Gastrocnemius medialis (tissue), 4 donors: ENCODE data around the gene UNG. TPM values are rescaled to one million over a fixed set of nuclear protein-coding genes. Genes with fewer than 3 reads are reported as not detected.

ENCODE experiments used
- ATAC-seq, 2 donors: fragments of 150-250 bp; one replicate each; pipeline ENCODE4 v1.9.1; 2016
- DNase-seq, 2 donors: peaks; one replicate each; pipeline ENCODE4 v3.0.0-alpha.2; 2019
- H3K27ac ChIP-seq, 4 donors: fragments of 200-600 bp; sonication (generic); 1 replicate in 1 of 4; 2 replicates in 3 of 4; pipeline ENCODE4 v1.5.1; 2016 to 2018; ENCODE audit warnings: mild to moderate bottlenecking in 2 of 4, moderate library complexity in 1 of 4
- H3K27me3 ChIP-seq, 3 donors: fragments of 200-600 bp; sonication (generic) in 2 of 3; 1 replicate in 1 of 3; 2 replicates in 2 of 3; pipeline versions ENCODE4 v1.5.1 to v1.6.0; 2016 to 2019; ENCODE audit warnings: mild to moderate bottlenecking in 1 of 3, moderate library complexity in 1 of 3
- H3K36me3 ChIP-seq, 2 donors: fragments of 200-600 bp; sonication (generic) in 1 of 2; one replicate each; pipeline ENCODE4 v1.5.1; 2017 to 2018
- H3K4me1 ChIP-seq, 2 donors: fragments of 200-600 bp; sonication (generic) in 1 of 2; one replicate each; pipeline ENCODE4 v1.5.1; 2016 to 2017; ENCODE audit warnings: mild to moderate bottlenecking in 2 of 2
- H3K4me3 ChIP-seq, 4 donors: fragments of 200-600 bp; sonication (generic) in 3 of 4; 1 replicate in 1 of 4; 2 replicates in 3 of 4; pipeline ENCODE4 v1.5.1; 2016 to 2019; ENCODE audit warnings: mild to moderate bottlenecking in 2 of 4
- H3K9me3 ChIP-seq, 3 donors: fragments of 200-600 bp; sonication (generic) in 2 of 3; 1 replicate in 1 of 3; 2 replicates in 2 of 3; pipeline ENCODE4 v1.5.1; 2016 to 2019
- POLR2A ChIP-seq, 2 donors: fragments of 450-650 bp; IDR thresholded peaks; one replicate each; pipeline ENCODE4 v1.6.1; 2017; ENCODE audit warnings: antibody characterized with exemption in 2 of 2, mild to moderate bottlenecking in 2 of 2, moderate library complexity in 2 of 2
- in situ Hi-C, 4 donors: fragments of 200-750 bp; cut with MboI; loops; one replicate each; pipeline versions ENCODE4 v1.15.0 to v1.8.0; 2017; ENCODE audit warnings: low sequenced_read_pairs in 4 of 4
- intact Hi-C: fragments of 100-400 bp; cut with DNase I; formaldehyde crosslinking; loops from one replicate; pipeline ENCODE4 v1.15.1; 2023; ENCODE audit warnings: low total_unique reads
- total RNA-seq, 4 donors: library from RNA; depleted of rRNA; stranded (reverse); fragments of >200 nt; gene quantifications; one replicate each; pipeline versions ENCODE4 v1.1.0 to v1.2.3, GENCODE V29; 2016
- TF ChIP-seq, protein P1 (sequence below), 5 experiments: fragments of 450-650 bp in 3 of 5; fragments of 200-600 bp in 2 of 5; sonication (generic) in 2 of 5; IDR thresholded peaks in 4 of 5; conservative IDR thresholded peaks in 1 of 5; 1 replicate in 4 of 5; 2 replicates in 1 of 5; pipeline ENCODE4 v1.5.1; 2016 to 2019; ENCODE audit warnings: antibody characterized with exemption in 5 of 5, mild to moderate bottlenecking in 3 of 5, moderate library complexity in 3 of 5

UNG gene
- total RNA-seq, 4 donors from 2014 or later: 38.7 to 45.3 (median 42.3) TPM

- H3K9me3 ChIP-seq: no peaks in the 10 kb centered on the region
- peak overlapping the region; percentile 78 to 97 (median 90) for H3K27ac ChIP-seq
- in situ Hi-C loops (no loop called here), intact Hi-C loops (loop anchor here (5.0 kb wide), 1 partner anchor 48 kb away; no protein-coding TSS in a partner anchor)
- TF ChIP-seq, protein P1, sequence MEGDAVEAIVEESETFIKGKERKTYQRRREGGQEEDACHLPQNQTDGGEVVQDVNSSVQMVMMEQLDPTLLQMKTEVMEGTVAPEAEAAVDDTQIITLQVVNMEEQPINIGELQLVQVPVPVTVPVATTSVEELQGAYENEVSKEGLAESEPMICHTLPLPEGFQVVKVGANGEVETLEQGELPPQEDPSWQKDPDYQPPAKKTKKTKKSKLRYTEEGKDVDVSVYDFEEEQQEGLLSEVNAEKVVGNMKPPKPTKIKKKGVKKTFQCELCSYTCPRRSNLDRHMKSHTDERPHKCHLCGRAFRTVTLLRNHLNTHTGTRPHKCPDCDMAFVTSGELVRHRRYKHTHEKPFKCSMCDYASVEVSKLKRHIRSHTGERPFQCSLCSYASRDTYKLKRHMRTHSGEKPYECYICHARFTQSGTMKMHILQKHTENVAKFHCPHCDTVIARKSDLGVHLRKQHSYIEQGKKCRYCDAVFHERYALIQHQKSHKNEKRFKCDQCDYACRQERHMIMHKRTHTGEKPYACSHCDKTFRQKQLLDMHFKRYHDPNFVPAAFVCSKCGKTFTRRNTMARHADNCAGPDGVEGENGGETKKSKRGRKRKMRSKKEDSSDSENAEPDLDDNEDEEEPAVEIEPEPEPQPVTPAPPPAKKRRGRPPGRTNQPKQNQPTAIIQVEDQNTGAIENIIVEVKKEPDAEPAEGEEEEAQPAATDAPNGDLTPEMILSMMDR (IDR thresholded peaks at IDR 0.05 in 4 of 5, conservative IDR thresholded peaks at IDR 0.05 in 1 of 5): no peak
- no peak for TF ChIP-seq POLR2A (IDR thresholded peaks at IDR 0.05)
- no peaks in the 10 kb centered on the region for H3K27me3 ChIP-seq
- peak in 1 of 2 donors; percentile 37 for DNase-seq
- H3K4me3 ChIP-seq: peak overlapping the region in 2 of 4 donors; percentile 14 to 19
- peaks cover 63 to 66% of the 10 kb centered on the region in 2 donors for H3K4me1 ChIP-seq
- peak; percentile 39 to 45 for ATAC-seq
- H3K36me3 ChIP-seq: peaks cover 0 to 8% of the 10 kb centered on the region in 2 donors
Measured at GRCh38 chr12:109160433-109160832, 63.0 kb downstream of the UNG start.

Other genes starting within 250 kb of the UNG start
- 10 to 100 TPM; 19.6 to 33.6 (median 22.8) TPM for gene SSH1, start 240.0 kb upstream of the UNG start, total RNA-seq
- gene DAO, start 217.5 kb upstream of the UNG start, total RNA-seq: not detected
- under 1 TPM in 1 of 4 donors, not detected in 3; 0.03 TPM for gene SVOP, start 76.5 kb upstream of the UNG start, total RNA-seq
- gene USP30, start 45.0 kb upstream of the UNG start, total RNA-seq: 10 to 100 TPM in 3 of 4 donors, 1 to 10 TPM in 1; 6.4 to 21.2 (median 13.3) TPM
- 10 to 100 TPM in 3 of 4 donors, 1 to 10 TPM in 1; 8.7 to 22.5 (median 18.2) TPM for gene ALKBH2, start 4.1 kb upstream of the UNG start, total RNA-seq
- 1,000 to 10,000 TPM in 1 of 4 donors, 100 to 1,000 TPM in 3; 595 to 1,103 (median 698) TPM for gene ACACB, start 19.0 kb downstream of the UNG start, total RNA-seq
- not detected for gene FOXN4, start 211.7 kb downstream of the UNG start, total RNA-seq